ENCODE measurements around the gene PTX3.

PTX3 gene

GRCh38 chr3:157436583-157437291 lies at the start of gene PTX3:
Gene PTX3 (plus strand): TSS chr3:157436850. CDS start chr3:157436934, 84 bp downstream.
- peak within 1 kb of the TSS in 1 of 2 donors; percentile 24 for H3K27ac ChIP-seq
- DNase-seq, result peak in 1 of 2 donors; percentile 46
- H3K36me3 ChIP-seq, result no peaks in the 10 kb centered on the region
- H3K27me3 ChIP-seq, result no peaks in the 10 kb centered on the region
- peak within 1 kb of the TSS; percentile 54 to 66 for H3K4me3 ChIP-seq
- H3K9me3 ChIP-seq, result no peaks in the 10 kb centered on the region
- TF ChIP-seq CTCF (IDR thresholded peaks at IDR 0.05), result no peak
- peaks cover 0 to 23% (median 15%) of the 10 kb centered on the region in 4 donors for H3K4me1 ChIP-seq
- intact Hi-C loops (cut with DNase I; ENCODE audit: low total_unique reads), result no loop called here

- no peak for DNase-seq
- Histone ChIP-seq H3K27ac (no peak overlapping the region), H3K9me3 (no peaks in the 10 kb centered on the region), H3K4me3 (no peak overlapping the region), H3K4me1 (no peaks in the 10 kb centered on the region), H3K36me3 (no peaks in the 10 kb centered on the region), H3K27me3 (no peaks in the 10 kb centered on the region)
- no peak for TF ChIP-seq CTCF (IDR thresholded peaks at IDR 0.05)
- intact Hi-C loops (cut with DNase I; ENCODE audit: low total_unique reads), result no loop called here
Observed at GRCh38 chr3:157387708-157388435, 48.8 kb upstream of the PTX3 start.

DNA sequence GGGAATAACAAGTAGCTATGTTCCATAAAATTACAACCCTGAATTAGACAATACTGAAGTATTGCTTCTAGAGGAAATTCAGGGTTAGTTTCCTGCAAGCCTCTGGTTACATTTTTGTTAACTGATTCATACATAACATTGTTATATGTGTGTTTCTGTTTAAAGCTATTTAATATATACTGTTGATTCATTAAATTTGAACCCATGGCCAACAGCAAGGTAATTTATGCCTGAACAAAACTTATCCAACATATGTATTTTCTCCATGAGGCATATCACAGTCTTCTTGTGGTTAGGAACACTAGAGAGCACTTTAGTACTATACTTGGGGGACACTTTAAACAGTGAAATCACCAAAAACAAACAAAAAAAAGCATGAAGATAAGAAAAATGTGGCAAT lies 47.7 kb upstream of the PTX3 start:
- H3K9me3 ChIP-seq, result no peaks in the 10 kb centered on the region
- TF ChIP-seq CTCF (IDR thresholded peaks at IDR 0.05), result no peak
- DNase-seq, result no peak
- intact Hi-C loops (cut with DNase I; ENCODE audit: low total_unique reads), result no loop called here
- no peaks in the 10 kb centered on the region for H3K36me3 ChIP-seq
- H3K27ac ChIP-seq, result no peak overlapping the region
- H3K27me3 ChIP-seq, result no peaks in the 10 kb centered on the region
- no peak overlapping the region for H3K4me3 ChIP-seq
- no peaks in the 10 kb centered on the region for H3K4me1 ChIP-seq

DNA sequence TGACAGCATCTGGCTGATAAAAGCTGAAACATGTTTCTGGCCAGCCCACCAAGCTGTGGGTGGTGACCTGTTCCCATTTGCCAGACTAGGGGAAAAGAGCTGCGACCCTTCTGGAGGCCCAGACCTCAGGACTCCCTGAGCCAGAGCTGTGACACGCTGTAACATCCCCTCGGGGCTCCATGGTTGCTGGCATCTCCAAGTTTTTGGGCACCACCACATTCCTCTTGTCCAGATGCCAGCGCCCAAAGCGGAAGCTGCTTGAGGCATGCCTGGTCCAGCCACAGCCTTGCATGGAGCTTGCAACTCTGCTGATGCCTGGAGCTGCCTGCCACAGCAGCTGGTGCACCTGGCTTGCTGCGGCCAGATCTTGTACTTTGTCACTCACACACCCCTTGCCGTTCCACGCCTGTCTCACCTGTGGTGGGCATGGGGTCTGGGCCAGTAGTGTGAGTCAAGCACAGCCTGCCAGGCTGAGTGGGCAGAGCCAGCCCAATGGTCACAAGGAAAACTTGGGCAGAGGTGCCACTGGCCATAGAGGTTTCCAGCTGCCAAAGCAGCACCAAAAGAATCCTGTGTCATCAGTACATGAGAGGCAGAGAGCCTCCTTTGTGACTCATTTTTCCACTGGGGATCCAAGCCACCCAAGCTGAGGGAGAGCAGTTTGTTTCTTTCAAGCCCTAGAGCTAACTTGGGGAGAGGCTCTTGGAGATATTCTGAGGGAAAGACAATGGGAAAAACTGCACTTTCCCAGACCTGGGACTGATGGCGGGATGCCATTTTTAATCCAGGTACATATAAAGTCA lies 45.7 kb upstream of the PTX3 start:
- no peak overlapping the region for H3K4me3 ChIP-seq
- no peaks in the 10 kb centered on the region for H3K27me3 ChIP-seq
- no peaks in the 10 kb centered on the region for H3K36me3 ChIP-seq
- no peaks in the 10 kb centered on the region for H3K9me3 ChIP-seq
- intact Hi-C loops (cut with DNase I; ENCODE audit: low total_unique reads), result no loop called here
- H3K4me1 ChIP-seq, result no peaks in the 10 kb centered on the region
- no peak for DNase-seq
- TF ChIP-seq CTCF (IDR thresholded peaks at IDR 0.05), result no peak
- H3K27ac ChIP-seq, result no peak overlapping the region

DNA sequence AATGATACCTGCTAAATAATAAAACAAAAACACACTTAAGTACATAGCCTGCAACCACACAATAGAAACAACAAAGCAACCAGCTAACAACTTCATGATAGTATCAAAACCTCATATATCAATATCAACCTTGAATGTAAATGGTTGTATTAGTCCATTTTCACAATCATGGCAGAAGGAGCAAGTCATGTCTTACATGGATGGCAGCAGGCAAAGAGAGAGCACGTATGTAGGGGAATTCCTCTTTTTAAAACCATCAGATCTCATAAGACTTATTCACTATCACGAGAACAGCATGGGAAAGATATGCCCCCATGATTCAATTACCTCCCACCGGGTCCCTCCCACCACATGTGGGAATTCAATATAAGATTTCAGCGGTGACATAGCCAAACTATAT lies 44.5 kb upstream of the PTX3 start:
- H3K36me3 ChIP-seq, result no peaks in the 10 kb centered on the region
- no peak for TF ChIP-seq CTCF (IDR thresholded peaks at IDR 0.05)
- no peak overlapping the region for H3K27ac ChIP-seq
- no peak for DNase-seq
- no peaks in the 10 kb centered on the region for H3K27me3 ChIP-seq
- intact Hi-C loops (cut with DNase I; ENCODE audit: low total_unique reads), result no loop called here
- H3K9me3 ChIP-seq, result no peaks in the 10 kb centered on the region
- H3K4me1 ChIP-seq, result no peaks in the 10 kb centered on the region
- no peak overlapping the region for H3K4me3 ChIP-seq

Measured in tibial artery (tissue), 4 donors.